CD4-positive, alpha-beta T cell treated with Interleukin-21 for 1 hour (primary cell): Measurements from ENCODE around the gene PRUNE2.
"Not testable (repeated sequence)": the region's sequence is repeated elsewhere in the genome, so short reads cannot be mapped to it uniquely, and the experiment has no call there.

Source experiments
- DNase-seq: peaks from one replicate; pipeline ENCODE4 v3.0.0-alpha.2; 2020

PRUNE2 gene, protein sequence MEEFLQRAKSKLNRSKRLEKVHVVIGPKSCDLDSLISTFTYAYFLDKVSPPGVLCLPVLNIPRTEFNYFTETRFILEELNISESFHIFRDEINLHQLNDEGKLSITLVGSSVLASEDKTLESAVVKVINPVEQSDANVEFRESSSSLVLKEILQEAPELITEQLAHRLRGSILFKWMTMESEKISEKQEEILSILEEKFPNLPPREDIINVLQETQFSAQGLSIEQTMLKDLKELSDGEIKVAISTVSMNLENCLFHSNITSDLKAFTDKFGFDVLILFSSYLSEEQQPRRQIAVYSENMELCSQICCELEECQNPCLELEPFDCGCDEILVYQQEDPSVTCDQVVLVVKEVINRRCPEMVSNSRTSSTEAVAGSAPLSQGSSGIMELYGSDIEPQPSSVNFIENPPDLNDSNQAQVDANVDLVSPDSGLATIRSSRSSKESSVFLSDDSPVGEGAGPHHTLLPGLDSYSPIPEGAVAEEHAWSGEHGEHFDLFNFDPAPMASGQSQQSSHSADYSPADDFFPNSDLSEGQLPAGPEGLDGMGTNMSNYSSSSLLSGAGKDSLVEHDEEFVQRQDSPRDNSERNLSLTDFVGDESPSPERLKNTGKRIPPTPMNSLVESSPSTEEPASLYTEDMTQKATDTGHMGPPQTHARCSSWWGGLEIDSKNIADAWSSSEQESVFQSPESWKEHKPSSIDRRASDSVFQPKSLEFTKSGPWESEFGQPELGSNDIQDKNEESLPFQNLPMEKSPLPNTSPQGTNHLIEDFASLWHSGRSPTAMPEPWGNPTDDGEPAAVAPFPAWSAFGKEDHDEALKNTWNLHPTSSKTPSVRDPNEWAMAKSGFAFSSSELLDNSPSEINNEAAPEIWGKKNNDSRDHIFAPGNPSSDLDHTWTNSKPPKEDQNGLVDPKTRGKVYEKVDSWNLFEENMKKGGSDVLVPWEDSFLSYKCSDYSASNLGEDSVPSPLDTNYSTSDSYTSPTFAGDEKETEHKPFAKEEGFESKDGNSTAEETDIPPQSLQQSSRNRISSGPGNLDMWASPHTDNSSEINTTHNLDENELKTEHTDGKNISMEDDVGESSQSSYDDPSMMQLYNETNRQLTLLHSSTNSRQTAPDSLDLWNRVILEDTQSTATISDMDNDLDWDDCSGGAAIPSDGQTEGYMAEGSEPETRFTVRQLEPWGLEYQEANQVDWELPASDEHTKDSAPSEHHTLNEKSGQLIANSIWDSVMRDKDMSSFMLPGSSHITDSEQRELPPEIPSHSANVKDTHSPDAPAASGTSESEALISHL (N-terminal part only)

DNA sequence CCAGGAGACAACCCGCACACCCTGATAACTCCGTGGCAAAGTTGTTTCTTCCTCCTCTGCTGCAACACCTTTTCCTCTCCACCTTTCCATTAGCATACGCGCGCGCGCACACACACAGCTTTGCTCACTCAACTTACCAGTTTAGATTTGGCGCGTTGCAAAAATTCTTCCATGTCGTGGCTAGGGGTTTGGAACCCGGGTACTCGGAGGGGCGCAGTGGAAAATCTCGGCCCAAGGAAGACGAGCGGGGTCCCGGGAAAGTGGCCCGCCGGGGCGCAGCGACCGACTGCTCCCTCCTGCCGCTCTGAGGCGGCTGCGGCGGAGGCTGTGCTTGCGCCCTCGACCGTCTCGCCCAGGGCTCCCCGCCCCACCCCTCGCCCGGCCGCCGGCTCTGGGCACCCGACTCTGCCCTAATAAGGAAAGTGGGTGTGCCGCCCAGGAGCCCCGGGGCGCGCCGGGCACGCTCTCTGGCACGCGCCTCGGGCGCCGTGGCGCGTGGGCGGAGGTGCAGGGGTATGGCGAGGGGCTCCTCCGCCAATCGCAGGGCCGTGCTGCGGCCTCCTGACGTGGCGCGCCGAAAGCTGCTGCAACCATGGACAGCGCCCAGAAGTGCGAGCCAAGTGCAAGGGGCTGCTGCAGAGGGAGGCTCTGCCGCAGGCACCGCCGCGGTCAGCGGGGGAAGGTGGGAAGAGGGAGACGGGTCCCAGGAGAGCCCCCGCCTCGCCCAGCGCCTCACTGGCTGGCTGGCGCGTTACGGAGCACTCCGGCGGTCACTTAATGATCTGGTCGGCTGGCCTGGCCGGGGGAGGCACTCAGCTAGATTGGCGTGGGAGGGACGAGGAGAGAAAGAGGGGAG lies at the start of gene PRUNE2:
PRUNE2 (minus strand) TSS at position 324 of the 856 bp plus-strand sequence; CDS start at position 173, 151 bp downstream.
- DNase-seq = no peak

GRCh38 chr9:76955406-76955805 lies 49.5 kb upstream of the PRUNE2 start:
- DNase-seq = not testable (repeated sequence)

DNA sequence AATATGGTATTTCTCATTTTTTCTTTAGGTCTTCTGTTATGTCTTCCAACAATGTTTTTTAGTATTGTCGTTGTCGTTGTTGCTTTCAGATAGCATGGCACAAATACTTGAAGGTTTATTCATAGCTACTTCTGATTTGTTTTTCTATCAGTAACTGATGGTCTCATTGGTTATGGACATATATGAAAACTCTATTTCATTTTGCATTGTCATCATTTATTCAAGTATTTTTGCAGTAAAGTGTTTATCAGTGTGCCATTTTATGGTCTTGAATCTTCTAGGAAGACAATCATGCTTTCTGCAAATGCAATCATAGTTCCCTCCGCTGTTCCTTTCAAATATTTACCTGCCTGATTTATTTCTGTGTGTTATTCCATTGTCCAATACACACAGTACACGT lies 44.0 kb upstream of the PRUNE2 start:
- no peak for DNase-seq

- no peak for DNase-seq
Observed at GRCh38 chr9:76944011-76944410, 38.1 kb upstream of the PRUNE2 start.

- no peak for DNase-seq
Observed at GRCh38 chr9:76943054-76943453, 37.1 kb upstream of the PRUNE2 start.

DNA sequence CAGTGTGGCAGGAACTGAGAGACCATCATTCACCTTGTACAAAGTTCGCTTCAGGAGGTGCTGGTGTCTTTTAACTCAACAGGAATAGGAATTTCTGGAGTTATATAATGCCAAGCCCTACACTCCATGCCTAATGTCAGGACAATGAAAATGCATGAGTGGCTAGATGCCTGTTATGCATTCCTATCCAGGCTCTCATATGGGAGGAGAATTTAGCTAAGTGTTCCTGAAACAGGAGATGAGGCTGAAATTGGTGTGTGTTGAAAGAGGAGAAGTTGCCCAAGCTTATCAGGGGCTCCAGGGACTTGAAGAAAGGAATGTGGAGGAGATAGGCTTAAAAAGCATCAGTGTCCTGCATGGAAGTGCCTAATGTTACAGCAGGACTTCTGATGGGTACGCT lies 26.8 kb upstream of the PRUNE2 start:
- DNase-seq = no peak

DNA sequence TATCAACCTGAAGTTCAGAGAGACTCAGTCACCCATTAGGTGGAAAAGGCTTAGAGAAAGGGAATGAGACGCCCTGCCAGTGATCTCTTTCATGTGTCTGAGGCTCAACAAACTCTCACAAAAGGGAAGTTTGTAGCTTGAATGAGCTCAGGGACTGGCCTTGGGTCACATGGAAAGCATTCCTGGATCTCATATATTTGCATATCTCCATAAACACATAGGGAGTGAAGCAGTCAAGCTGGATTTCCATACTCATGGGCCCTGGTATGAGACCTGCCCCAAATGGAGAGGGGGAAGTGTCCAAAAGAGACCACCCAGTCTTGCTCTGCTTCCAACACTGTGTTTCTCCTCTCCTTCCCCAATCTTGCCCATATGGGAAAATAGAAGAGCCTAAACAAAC lies 26.4 kb upstream of the PRUNE2 start:
- DNase-seq = no peak

- DNase-seq = no peak
Observed at GRCh38 chr9:76927540-76928240, 21.8 kb upstream of the PRUNE2 start.

DNA sequence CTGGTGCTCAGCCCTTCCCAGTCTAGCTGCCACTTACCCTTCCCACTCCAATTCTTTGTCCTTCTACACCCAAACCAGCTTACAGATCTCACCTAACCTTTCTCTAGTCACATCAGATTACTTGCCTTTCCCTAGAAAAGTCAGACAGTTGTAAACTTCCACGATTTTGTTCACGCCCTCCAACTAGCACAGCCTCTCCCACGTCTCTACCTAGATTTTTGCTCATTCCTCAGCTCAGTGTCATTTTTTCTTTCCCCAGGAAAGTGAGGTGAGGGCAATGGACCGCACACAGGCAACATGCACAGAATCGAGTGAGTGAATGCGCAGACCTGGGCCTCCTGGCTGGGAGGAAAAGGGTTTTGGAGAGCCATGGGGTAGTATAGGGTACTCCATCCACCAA lies 20.9 kb upstream of the PRUNE2 start:
- DNase-seq = no peak

- no peak for DNase-seq
Observed at GRCh38 chr9:76926324-76926741, 20.4 kb upstream of the PRUNE2 start.

DNA sequence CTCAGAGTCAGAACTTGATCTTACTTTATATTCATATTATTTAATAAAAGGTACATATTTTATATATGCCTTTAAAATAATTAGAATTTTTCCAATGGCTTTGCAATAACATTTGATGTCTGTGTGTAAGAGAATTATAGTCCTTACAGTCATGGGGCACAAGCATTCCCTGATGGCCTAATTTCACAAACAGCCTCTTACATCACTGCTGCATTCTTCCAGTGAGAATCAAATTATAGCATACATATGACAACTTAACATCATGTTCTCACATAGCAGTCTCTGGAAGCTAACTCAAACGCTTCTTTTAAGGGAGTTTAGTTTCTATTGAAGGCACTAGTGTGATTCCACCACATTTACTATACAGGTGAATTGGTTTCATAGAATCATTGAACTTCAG lies 15.3 kb upstream of the PRUNE2 start:
- no peak for DNase-seq

DNA sequence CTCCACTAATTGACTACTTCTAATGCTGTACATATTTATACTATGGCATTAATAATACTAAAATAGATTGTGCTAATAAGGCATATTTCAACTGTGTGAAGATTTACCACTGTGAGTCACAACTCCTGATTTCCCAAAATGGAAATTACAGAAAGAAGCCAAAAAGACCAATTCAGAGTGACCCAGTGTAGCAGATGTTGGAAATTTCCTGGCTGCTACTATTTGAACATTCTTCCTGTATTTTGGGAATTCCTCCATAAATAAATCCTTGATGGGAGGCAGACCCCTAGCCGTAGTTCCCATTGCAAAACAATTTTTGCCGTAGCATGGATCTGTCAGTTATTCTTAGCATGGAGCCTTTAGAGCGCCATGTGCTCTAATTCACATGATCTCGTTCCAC lies 11.4 kb upstream of the PRUNE2 start:
- no peak for DNase-seq

DNA sequence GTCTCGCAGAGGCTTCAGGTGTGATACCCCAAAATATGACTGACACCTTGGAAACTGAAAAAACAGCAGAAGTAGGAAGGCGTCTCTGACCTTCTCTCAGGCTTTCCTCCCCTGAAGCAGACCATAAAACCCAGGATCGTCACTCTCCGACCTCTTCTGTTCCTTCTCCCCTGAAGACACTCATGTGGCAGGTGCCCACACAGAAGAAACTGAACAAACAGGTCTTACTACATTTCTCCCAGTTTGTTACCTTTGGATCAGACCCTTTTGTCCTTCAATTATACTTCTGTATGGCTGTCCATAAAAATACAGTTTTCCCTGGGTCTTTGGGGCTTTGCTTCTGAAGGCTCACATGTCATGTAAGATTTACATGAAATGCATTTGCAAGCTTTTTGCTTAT lies 10.3 kb upstream of the PRUNE2 start:
- DNase-seq = no peak

DNA sequence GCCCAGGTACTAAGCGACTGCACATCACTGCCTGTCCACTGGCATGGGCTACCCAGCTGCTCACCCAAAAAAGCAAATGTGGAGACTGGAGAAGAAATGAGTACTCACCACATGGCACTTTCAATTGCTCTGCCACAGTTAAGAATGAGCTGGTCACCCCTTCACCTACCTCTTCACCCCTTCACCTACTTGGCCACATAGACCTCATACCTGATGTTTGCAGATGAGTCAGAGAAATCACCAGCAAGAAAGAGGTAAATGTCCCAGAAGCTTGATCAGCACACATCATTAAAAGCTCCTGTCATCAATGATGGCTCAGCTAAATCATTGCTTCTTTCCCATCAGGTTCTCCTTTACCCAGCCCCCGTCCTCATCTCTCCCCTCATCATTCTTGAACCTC lies 7.6 kb upstream of the PRUNE2 start:
- DNase-seq = no peak

DNA sequence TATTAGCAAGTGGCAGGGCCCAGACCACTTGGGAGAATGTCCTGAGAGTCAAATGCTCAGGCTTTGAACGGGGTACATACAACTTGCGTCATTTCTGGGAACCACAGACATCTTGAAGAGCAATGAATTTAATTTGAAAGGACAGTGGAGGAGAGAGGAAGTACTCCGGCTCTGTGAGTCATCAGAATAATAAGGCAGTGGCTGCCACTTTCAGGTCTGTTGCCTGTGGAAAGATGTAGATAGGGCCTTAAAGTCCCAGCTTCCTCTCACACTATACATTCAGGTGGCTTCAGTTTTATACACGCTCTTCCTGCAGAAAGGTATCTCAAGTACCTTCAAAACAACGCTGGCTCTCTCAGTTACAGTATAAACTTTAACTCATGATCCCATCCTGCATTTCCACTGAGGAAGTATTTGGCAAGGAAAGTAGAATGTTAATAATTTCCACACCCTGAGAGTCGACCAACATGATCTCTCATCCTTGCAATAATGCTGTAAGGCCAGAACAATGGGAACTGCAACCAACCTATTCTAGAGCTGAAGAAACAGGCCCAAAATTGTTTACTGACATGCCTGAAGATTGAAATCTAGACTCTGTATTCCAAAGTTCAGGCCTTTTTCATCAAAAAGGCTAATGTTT lies 6.8 kb upstream of the PRUNE2 start:
- no peak for DNase-seq

GRCh38 chr9:76911971-76912370 lies 6.1 kb upstream of the PRUNE2 start:
- no peak for DNase-seq

- no peak for DNase-seq
Observed at GRCh38 chr9:76910861-76911260, 4.9 kb upstream of the PRUNE2 start.

DNA sequence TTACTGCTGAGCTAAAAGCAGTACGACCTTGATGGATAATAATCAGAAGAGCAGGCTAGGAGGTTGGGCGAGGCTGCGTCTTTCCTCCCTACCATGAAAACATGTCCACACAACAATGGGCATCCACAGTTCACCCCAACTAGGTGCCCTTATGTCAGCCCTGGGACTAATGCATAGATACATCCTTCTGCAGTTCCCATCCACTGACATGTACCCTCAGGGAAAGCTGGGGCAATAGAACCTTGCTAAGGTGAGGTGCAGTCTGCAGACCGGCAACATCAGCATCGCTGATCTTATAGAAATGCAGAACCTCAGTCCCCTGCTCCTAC lies 697 bp upstream of the PRUNE2 start:
- DNase-seq = no peak

DNA sequence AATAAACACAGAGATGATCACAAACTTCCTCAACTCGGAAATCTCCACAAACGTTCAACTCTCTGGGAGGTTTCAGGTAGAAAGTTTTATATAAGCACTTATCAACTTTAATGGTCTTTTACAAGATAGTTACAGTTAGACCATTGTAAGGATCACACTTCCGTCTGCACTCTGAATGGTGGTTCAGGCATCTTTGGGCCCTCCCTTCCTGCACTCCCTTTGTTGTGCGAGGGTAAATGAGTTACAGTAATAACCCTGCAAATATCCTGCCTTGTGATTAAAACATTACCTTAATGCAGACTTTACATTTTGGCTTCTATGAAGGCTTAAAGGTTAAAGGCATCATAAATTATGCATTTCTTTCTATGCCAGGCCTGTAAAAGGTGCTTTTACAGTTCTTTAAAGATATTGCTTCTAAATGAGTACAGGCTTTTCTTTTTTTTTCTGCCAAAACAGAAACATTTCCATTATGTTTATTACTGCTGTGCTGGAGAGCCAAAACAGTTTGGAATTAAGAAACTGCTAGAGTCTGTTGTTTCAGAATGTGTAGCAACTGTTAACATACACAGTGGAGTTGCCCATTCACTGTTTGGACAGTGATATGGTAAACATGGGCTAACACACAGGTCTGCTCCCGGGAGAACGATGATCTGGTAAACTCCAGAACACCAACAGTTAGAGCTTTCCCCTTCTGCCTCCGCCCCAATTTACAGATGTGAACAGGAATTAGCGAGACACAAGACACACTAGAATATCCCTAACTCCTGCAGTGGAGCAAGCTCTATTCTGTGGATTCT lies 1.1 kb downstream of the PRUNE2 start:
- no peak for DNase-seq

GRCh38 chr9:76902395-76902794 lies 3.5 kb downstream of the PRUNE2 start:
- DNase-seq = no peak
